ENCODE data around the gene LDAH.

LDAH gene

DNA sequence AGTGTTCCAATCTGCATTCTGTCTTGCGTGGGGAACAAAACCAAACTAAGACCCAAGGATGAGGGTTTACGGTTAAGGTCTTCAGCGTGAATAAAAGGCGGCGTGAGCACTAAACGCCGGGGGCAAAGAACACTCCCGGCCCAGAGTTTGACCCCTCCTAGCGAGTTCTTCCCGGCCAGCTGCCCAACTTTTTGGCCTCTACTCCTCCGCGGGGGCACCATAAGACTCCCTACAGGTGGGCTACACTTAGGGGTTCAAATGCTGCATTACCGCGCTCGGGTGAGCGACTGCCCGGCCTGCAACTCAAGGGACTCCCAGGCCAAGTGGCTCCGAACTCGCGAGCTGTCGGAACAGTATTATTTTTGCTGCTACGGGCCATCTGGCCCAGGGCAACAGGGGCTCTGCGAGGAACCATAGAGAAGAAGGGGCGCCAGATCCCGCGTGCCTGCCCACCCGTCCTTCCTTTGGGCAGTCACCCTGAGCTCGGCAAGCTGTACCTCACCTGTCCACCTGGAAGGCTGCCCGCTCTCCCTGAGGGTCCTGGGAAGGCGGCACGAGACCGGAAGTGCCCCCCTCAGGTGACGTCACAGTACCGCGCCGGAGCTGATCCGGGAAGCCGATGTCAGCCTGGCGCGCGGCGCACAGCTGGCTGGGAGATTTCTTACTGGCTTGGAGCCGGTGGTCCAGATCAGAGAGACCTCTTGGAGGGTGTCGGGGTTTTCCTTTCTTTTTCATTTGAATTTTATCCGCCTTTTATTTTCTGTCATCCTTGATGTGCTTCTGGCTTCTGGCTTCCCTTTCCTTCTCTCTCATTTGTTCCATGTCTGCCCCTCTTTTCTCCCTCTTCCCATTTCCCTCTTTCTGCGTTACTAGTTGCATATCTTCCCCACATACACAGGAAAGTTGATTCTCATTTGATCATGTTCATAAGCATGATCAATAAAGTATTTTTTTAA, at the start of gene LDAH:
Gene LDAH, minus strand, starts transcription at position 567 of the 956 bp plus-strand sequence. CDS start 21,638 bp downstream, outside the sequence.
- peak within 1 kb of the TSS; percentile 59 for H3K27ac ChIP-seq
- TF ChIP-seq, protein P1, sequence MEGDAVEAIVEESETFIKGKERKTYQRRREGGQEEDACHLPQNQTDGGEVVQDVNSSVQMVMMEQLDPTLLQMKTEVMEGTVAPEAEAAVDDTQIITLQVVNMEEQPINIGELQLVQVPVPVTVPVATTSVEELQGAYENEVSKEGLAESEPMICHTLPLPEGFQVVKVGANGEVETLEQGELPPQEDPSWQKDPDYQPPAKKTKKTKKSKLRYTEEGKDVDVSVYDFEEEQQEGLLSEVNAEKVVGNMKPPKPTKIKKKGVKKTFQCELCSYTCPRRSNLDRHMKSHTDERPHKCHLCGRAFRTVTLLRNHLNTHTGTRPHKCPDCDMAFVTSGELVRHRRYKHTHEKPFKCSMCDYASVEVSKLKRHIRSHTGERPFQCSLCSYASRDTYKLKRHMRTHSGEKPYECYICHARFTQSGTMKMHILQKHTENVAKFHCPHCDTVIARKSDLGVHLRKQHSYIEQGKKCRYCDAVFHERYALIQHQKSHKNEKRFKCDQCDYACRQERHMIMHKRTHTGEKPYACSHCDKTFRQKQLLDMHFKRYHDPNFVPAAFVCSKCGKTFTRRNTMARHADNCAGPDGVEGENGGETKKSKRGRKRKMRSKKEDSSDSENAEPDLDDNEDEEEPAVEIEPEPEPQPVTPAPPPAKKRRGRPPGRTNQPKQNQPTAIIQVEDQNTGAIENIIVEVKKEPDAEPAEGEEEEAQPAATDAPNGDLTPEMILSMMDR (IDR thresholded peaks at IDR 0.05): no peak

DNA sequence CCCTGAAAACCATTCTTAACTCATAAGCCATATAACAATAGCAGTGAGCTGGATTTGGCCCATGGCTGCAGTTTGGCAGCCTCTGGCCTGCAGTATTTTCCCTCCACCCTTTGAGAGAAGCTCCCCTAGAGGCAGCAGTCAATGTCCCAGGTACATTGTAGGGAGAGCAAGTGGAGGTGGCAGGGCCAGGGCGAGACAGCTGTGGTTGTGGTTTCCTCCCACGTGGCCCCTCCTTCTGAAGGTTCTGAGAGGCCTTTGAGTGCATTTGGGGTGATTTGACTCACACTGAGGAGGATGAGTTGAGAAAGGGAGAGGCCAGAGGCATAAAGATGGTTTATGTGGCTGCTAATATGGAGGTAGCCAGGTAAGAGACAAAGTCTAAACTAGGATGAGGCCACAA, 45.5 kb upstream of the LDAH start:
- TF ChIP-seq, protein P1 (IDR thresholded peaks at IDR 0.05): no peak
- TF ChIP-seq ZFX (IDR thresholded peaks at IDR 0.05; ENCODE audit: borderline replicate concordance): no peak
- no peak overlapping the region for H3K27ac ChIP-seq

DNA sequence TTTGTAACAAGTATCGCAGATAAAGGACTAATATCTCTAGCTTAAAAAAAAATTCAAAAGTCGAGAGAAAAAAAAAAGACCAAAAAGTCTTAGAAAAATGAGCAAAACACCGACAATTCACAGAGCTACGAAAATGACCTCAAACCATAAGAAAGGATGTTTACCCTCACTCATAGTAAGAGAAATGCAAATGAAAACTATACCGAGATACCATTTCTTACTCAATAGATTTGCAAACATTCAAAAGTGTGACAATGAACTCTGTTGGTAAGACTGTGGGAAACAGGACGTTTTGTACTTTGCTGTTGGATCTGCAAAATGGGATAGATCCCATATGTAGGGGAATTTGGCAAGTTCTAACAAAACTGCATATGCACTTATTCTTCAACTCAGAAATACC, 39.9 kb upstream of the LDAH start:
- H3K27ac ChIP-seq: no peak overlapping the region
- TF ChIP-seq, protein P1 (IDR thresholded peaks at IDR 0.05): no peak
- TF ChIP-seq ZFX (IDR thresholded peaks at IDR 0.05; ENCODE audit: borderline replicate concordance): no peak

DNA sequence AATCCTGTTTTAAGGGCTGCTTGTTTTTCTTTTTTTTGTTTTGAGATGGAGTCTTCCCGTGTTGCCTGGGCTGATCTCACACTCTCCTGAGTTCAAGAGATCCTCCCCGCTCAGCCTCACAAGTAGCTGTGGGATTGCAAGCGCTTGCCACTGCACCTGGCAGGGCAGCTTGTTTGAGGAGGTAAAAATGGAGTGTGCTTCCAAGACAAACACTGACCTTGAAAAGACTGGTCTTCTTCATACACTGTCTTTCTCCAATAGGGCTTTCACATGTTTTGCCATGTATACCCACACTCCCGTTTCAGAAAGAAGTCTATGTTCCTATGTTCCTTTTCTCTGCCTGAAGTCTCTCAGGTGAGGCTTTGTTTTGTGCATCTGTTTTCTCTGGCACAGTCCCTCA, 32.6 kb upstream of the LDAH start:
- TF ChIP-seq ZFX (IDR thresholded peaks at IDR 0.05; ENCODE audit: borderline replicate concordance): no peak
- TF ChIP-seq, protein P1 (IDR thresholded peaks at IDR 0.05): no peak
- peak overlapping the region; percentile 37; the same call in 1 of the 2 replicates for H3K27ac ChIP-seq

DNA sequence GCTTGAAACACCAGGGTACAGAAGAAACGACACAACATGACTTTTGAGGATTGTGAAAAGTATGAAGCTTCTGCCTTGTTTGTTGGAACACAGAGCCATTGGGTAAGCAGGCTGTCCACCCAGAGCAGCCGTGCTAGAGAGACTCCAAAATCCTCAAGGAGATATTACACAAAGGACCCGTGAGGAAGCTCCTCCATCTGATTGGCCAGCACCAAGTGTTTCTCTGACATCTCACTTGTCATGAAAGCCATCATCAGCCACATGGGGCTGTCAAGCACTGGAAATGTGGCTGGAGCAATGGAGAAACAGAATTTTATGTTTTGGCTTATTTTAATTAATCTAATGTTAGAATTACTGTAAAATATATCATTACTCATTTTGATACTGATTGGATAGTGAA, 29.8 kb upstream of the LDAH start:
- H3K27ac ChIP-seq: no peak overlapping the region
- TF ChIP-seq, protein P1 (IDR thresholded peaks at IDR 0.05): no peak
- no peak for TF ChIP-seq ZFX (IDR thresholded peaks at IDR 0.05; ENCODE audit: borderline replicate concordance)

DNA sequence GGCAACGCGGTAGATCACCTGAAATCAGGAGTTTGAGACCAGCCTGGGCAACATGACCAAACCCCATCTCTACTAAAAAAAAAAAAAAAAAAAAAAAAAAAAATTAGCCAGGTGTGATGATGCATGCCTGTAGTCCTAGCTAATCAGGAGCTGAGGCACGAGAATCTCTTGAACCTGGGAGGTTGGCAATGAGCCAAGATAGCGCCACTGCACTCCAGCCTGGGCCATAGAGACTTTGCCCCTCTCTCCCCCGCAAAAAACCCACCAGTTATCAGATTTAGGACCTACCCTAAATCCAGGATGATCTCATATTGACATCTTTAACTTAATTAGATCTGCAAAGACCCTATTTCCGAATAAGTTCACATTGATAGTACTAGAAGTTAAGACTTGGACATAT, 29.2 kb upstream of the LDAH start:
- no peak overlapping the region for H3K27ac ChIP-seq
- TF ChIP-seq, protein P1 (IDR thresholded peaks at IDR 0.05): no peak
- TF ChIP-seq ZFX (IDR thresholded peaks at IDR 0.05; ENCODE audit: borderline replicate concordance): no peak

DNA sequence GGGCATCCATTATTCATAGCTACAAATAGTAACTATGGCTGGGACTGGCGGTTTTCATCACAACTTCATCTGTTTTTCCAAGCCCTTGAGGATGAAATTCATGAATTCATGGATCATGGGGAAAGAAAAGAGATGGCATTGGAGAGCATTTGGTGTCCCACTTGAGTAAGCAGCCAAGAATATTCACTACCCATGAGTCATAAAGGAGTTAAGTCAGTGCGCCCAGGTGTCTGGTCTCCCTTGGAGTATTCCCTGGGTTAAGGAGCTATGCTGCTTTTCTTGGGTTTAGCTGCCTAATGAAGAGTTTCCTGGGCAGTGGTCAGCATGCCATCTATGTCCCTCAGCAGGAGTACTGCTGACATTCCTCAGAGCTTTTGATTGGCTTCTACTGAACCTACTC, 21.3 kb upstream of the LDAH start:
- no peak overlapping the region for H3K27ac ChIP-seq
- TF ChIP-seq ZFX (IDR thresholded peaks at IDR 0.05; ENCODE audit: borderline replicate concordance): no peak
- TF ChIP-seq, protein P1 (IDR thresholded peaks at IDR 0.05): no peak
